GM12891 (cell line): ENCODE measurements around the gene C15orf39.
"Not testable (repeated sequence)": the region's sequence is repeated elsewhere in the genome, so short reads cannot be mapped to it uniquely, and the experiment has no call there.

ENCODE experiments used
- POLR2AphosphoS5 ChIP-seq: IDR thresholded peaks from 2 replicates; pipeline ENCODE4 v1.6.1; 2011; ENCODE audit warnings: low read depth, low read length, control low read depth
- SPI1 ChIP-seq: IDR thresholded peaks from 2 replicates; pipeline ENCODE4 v1.6.1; 2011; ENCODE audit warnings: low read depth, low read length, control low read depth

GRCh38 chr15:75219507-75219929 is 17.8 kb downstream of the C15orf39 start:
- TF ChIP-seq POLR2AphosphoS5, result not testable (repeated sequence)
- peak; percentile 71 for TF ChIP-seq SPI1
